Right atrium auricular region (tissue), 2 donors: ENCODE data around the gene DLG2. TPM values are rescaled to one million over a fixed set of nuclear protein-coding genes. Genes with fewer than 3 reads are reported as not detected.

Experiments
- DNase-seq: peaks from one replicate; pipeline ENCODE4 v3.0.0-alpha.2; 2019; ENCODE audit warnings: low spot score
- H3K27ac ChIP-seq, 2 donors: fragments of 200-600 bp; sonication (generic); 1 replicate in 1 of 2; 2 replicates in 1 of 2; pipeline ENCODE4 v1.5.1; 2016 to 2019
- H3K27me3 ChIP-seq, 2 donors: fragments of 200-600 bp; sonication (generic); one replicate each; pipeline versions ENCODE4 v1.5.1 to v1.6.0; 2017 to 2019
- H3K36me3 ChIP-seq: fragments of 200-600 bp; sonication (generic); one replicate; pipeline ENCODE4 v1.5.1; 2016
- H3K4me1 ChIP-seq, 2 donors: fragments of 200-600 bp; sonication (generic); one replicate each; pipeline versions ENCODE4 v1.5.1 to v1.6.0; 2017 to 2019
- H3K4me3 ChIP-seq, 2 donors: fragments of 200-600 bp; sonication (generic); 1 replicate in 1 of 2; 2 replicates in 1 of 2; pipeline ENCODE4 v1.5.1; 2017 to 2019; ENCODE audit warnings: mild to moderate bottlenecking in 1 of 2, moderate library complexity in 1 of 2
- H3K9me3 ChIP-seq, 2 donors: fragments of 200-600 bp; sonication (generic); one replicate each; pipeline ENCODE4 v1.5.1; 2019
- total RNA-seq, 2 donors: library from RNA; depleted of rRNA; stranded (reverse); fragments of >200 nt; gene quantifications; one replicate each; pipeline ENCODE4 v1.1.0, GENCODE V29; 2016
- TF ChIP-seq, protein P1 (sequence below), 2 donors: fragments of 200-600 bp; sonication (generic); IDR thresholded peaks; one replicate each; pipeline ENCODE4 v1.5.1; 2019; ENCODE audit warnings: antibody characterized with exemption in 2 of 2

DLG2 gene
- total RNA-seq, 2 donors from 2014 or later: 6.6 to 6.7 TPM

DNA sequence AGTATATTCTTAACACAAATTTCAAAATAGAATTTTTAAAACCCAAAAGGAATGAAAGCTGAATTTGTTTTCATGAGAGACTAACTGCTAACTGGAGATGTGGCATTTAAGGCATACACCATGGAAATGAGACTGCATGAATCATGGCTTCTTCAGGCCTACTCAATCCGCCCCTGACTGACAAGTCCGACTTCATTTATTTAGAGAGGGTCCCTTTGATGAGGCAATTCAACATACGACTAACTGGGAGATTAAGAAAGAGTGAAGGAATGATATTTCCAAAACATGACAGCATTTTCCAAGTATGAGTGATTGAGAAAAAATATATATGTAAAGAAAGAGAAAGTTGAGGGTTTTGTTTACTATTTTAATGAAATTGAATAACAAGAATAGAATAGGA is 720.1 kb downstream of the DLG2 start:
- TF ChIP-seq, protein P1, sequence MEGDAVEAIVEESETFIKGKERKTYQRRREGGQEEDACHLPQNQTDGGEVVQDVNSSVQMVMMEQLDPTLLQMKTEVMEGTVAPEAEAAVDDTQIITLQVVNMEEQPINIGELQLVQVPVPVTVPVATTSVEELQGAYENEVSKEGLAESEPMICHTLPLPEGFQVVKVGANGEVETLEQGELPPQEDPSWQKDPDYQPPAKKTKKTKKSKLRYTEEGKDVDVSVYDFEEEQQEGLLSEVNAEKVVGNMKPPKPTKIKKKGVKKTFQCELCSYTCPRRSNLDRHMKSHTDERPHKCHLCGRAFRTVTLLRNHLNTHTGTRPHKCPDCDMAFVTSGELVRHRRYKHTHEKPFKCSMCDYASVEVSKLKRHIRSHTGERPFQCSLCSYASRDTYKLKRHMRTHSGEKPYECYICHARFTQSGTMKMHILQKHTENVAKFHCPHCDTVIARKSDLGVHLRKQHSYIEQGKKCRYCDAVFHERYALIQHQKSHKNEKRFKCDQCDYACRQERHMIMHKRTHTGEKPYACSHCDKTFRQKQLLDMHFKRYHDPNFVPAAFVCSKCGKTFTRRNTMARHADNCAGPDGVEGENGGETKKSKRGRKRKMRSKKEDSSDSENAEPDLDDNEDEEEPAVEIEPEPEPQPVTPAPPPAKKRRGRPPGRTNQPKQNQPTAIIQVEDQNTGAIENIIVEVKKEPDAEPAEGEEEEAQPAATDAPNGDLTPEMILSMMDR (IDR thresholded peaks at IDR 0.05): no peak
- no peaks in the 10 kb centered on the region for H3K9me3 ChIP-seq
- H3K27me3 ChIP-seq: no peaks in the 10 kb centered on the region
- H3K4me3 ChIP-seq: no peak overlapping the region
- no peaks in the 10 kb centered on the region for H3K36me3 ChIP-seq
- no peak for DNase-seq
- H3K4me1 ChIP-seq: peaks cover 0 to 5% of the 10 kb centered on the region in 2 donors
- H3K27ac ChIP-seq: no peak overlapping the region

DNA sequence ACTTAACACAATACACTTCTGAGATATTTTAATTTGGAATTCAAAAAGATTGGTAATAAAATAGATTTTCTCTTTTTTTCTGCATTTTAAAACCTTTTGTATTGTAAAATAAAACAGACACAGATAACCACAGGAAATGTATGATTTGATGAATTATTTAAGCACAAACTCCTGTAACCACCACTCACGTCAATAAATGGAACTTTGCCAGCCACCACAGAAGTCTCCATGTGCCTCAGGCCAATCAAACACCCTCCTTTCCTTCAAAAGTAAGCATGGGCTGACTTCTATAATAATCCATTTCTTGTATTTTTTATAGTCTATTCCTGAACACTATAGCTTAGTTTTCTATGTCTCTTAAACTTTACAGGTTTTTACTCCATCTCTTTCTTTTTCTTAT is 721.7 kb downstream of the DLG2 start:
- Histone ChIP-seq H3K4me1 (peaks cover 0 to 11% of the 10 kb centered on the region in 2 donors), H3K27ac (no peak overlapping the region), H3K9me3 (no peaks in the 10 kb centered on the region), H3K27me3 (no peaks in the 10 kb centered on the region), H3K4me3 (no peak overlapping the region), H3K36me3 (no peaks in the 10 kb centered on the region)
- TF ChIP-seq, protein P1 (IDR thresholded peaks at IDR 0.05): no peak
- no peak for DNase-seq

DNA sequence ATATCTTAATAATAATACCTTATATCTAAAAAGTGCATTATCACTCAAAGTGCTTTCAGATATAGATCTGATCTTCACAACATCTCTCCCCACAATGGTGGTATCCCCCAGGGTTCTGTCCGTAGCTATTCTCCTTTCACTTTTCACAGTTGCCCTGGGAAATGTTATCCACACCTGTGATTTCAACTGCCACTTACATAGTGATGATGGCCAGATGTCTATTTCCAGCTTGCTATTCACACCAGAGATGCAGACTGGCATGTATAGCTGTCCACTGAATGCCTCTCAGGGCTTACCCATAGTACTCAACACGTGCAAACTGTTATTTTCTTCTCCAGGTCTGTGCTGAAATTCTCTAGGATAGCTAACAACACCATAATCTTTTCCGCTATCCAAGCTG is 724.7 kb downstream of the DLG2 start:
- peak overlapping the region in 1 of 2 donors; percentile 51 for H3K27ac ChIP-seq
- DNase-seq: no peak
- TF ChIP-seq, protein P1 (IDR thresholded peaks at IDR 0.05): no peak
- H3K27me3 ChIP-seq: no peaks in the 10 kb centered on the region
- no peak overlapping the region for H3K4me3 ChIP-seq
- no peaks in the 10 kb centered on the region for H3K9me3 ChIP-seq
- no peaks in the 10 kb centered on the region for H3K36me3 ChIP-seq
- peaks cover 0 to 11% of the 10 kb centered on the region in 2 donors for H3K4me1 ChIP-seq

DNA sequence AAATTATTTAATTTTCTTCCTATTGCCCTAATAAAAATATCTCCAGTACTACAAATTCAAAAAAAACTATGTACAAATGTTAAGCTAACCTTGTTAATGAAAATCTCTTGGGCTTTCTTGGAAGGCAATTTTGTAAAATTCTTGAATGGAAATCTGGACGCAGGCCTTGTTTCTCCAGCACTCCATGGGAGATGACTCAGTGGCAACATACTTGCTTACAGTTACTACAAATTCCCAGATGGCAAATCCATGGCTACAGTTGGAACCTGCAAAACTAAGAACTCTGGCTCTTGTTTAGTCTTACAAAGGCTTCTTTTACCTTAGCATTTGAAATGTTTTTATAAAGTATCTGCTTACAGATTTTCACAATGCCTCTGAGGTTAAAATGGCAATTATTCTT is 725.2 kb downstream of the DLG2 start:
- Histone ChIP-seq H3K27ac (peak overlapping the region in 1 of 2 donors; percentile 51), H3K4me1 (peaks cover 0 to 11% of the 10 kb centered on the region in 2 donors), H3K4me3 (no peak overlapping the region), H3K9me3 (no peaks in the 10 kb centered on the region), H3K36me3 (no peaks in the 10 kb centered on the region), H3K27me3 (no peaks in the 10 kb centered on the region)
- DNase-seq: no peak
- TF ChIP-seq, protein P1 (IDR thresholded peaks at IDR 0.05): no peak

DNA sequence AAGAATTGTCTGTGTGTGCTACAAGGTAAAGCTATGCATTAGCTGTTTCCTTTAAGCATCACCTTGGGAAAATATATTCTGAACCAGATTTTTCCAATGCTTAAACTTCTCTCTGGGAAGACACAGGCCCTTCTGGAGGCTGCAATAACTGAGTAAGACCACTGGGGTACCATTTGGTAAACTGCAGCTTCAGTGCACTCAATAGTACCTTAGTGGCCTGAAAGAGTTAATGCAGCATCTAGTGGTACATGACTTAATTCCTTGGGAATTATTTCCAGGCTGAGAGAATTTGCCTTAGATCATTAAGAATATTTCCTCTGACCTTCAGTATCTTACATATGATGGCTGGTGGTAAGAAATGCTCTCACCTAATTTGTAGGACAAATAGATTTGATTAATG is 727.4 kb downstream of the DLG2 start:
- TF ChIP-seq, protein P1 (IDR thresholded peaks at IDR 0.05): peak in 1 of 2 donors; percentile 27
- no peaks in the 10 kb centered on the region for H3K36me3 ChIP-seq
- DNase-seq: no peak
- no peak overlapping the region for H3K4me3 ChIP-seq
- H3K9me3 ChIP-seq: no peaks in the 10 kb centered on the region
- no peak overlapping the region for H3K27ac ChIP-seq
- no peaks in the 10 kb centered on the region for H3K27me3 ChIP-seq
- H3K4me1 ChIP-seq: peaks cover 0 to 11% of the 10 kb centered on the region in 2 donors

DNA sequence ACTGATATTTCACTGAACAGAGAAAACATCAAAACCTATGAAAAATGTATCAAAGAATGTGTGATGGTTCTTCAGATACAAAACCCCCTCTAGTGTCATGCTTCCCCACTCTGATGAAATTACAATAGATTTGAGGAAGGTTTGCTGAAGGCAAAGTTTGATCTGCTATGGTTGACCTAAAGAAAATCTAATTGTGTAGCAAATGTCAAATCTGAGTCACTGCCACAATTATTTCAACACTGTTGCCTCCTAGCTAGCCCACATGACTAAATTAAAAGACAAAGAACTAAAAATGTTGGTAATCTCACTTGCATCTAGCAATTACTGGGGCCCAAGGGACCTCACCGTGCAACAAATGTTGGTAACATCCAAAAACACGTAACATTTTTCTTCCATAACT is 728.0 kb downstream of the DLG2 start:
- Histone ChIP-seq H3K4me3 (no peak overlapping the region), H3K9me3 (no peaks in the 10 kb centered on the region), H3K4me1 (peaks cover 0 to 11% of the 10 kb centered on the region in 2 donors), H3K36me3 (no peaks in the 10 kb centered on the region), H3K27ac (no peak overlapping the region), H3K27me3 (no peaks in the 10 kb centered on the region)
- no peak for DNase-seq
- TF ChIP-seq, protein P1 (IDR thresholded peaks at IDR 0.05): no peak
